MM.1S (cell line): Measurements from ENCODE around the gene HERC2.

ENCODE experiments used
- CTCF ChIP-seq: fragments of 300-600 bp; sonication (generic); IDR thresholded peaks from 2 replicates; pipeline ENCODE4 v1.5.1; 2016; ENCODE audit warnings: antibody characterized with exemption, low read length, mixed read lengths
- EZH2 ChIP-seq: fragments of 300-600 bp; sonication (generic); optimal IDR thresholded peaks from 2 replicates; pipeline ENCODE3; 2017; ENCODE audit warnings: low read depth, mild to moderate bottlenecking, antibody characterized with exemption, low read length, mixed read lengths
- EZH2phosphoT487 ChIP-seq: fragments of 300-600 bp; sonication (generic); IDR thresholded peaks from 2 replicates; pipeline ENCODE4 v1.6.1; 2018; ENCODE audit warnings: antibody characterized with exemption, low read length

- no peak for TF ChIP-seq CTCF
- no peak for TF ChIP-seq EZH2phosphoT487
- no peak for TF ChIP-seq EZH2
These were observed 214.7 kb downstream of the HERC2 start for GRCh38 chr15:28107111-28107903.
